ENCODE measurements around the gene TNFRSF11A.

DNA sequence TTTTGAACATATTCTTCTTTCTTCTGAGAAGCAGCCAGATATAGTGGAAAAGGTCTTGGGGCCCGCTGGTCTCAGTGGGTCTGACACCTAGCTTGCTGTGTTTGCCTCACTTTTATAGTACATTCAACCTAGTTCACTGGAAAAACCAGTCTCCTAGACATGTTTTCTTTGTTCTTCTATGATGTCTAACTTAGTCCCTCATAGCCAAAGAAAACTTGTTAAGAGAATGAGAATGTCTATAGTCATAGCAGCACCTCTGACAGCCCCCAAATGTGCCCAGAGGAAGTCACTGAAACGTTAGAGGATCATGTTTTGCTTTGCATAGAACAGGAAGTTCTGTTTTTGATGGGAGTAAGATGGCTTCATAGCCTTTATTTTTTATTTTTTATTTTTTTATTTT is 40.3 kb downstream of the TNFRSF11A start:
- TF ChIP-seq, protein P1, sequence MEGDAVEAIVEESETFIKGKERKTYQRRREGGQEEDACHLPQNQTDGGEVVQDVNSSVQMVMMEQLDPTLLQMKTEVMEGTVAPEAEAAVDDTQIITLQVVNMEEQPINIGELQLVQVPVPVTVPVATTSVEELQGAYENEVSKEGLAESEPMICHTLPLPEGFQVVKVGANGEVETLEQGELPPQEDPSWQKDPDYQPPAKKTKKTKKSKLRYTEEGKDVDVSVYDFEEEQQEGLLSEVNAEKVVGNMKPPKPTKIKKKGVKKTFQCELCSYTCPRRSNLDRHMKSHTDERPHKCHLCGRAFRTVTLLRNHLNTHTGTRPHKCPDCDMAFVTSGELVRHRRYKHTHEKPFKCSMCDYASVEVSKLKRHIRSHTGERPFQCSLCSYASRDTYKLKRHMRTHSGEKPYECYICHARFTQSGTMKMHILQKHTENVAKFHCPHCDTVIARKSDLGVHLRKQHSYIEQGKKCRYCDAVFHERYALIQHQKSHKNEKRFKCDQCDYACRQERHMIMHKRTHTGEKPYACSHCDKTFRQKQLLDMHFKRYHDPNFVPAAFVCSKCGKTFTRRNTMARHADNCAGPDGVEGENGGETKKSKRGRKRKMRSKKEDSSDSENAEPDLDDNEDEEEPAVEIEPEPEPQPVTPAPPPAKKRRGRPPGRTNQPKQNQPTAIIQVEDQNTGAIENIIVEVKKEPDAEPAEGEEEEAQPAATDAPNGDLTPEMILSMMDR (IDR thresholded peaks at IDR 0.05; ENCODE audit: insufficient read depth, low read depth, low read length) = no peak
- no peak for TF ChIP-seq EZH2 (IDR thresholded peaks at IDR 0.05; ENCODE audit: insufficient read depth, low read length)

All from astrocyte (in vitro differentiated cells and primary cell).